GM19328 (cell line): Measurements from ENCODE around the gene LRRC74B.
"Not testable (repeated sequence)": the region's sequence is repeated elsewhere in the genome, so short reads cannot be mapped to it uniquely, and the experiment has no call there.

ENCODE experiments used
- ATAC-seq: cut with Tn5 transposase; IDR thresholded peaks from one replicate; pipeline ENCODE4 v1.9.1; 2021; ENCODE audit warnings: mild to moderate bottlenecking, moderate library complexity; ENCODE audit not compliant: unreplicated experiment

Gene LRRC74B, protein sequence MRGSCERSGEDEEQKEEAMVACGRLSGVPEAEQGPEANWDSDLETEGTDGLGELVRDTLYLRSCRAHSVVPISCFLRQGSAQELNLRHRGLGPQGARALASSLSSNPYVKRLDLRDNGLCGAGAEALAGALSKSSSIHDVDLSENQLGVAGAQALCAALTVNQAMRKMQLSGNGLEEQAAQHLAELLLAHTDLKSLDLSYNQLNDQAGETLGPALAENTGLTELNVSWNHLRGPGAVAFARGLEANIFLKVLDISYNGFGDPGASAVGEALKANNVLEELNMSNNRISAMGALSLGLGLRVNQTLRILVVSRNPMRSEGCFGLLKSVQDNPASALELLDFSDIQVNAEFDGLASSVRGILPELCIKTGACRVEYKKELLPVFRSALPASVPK

DNA sequence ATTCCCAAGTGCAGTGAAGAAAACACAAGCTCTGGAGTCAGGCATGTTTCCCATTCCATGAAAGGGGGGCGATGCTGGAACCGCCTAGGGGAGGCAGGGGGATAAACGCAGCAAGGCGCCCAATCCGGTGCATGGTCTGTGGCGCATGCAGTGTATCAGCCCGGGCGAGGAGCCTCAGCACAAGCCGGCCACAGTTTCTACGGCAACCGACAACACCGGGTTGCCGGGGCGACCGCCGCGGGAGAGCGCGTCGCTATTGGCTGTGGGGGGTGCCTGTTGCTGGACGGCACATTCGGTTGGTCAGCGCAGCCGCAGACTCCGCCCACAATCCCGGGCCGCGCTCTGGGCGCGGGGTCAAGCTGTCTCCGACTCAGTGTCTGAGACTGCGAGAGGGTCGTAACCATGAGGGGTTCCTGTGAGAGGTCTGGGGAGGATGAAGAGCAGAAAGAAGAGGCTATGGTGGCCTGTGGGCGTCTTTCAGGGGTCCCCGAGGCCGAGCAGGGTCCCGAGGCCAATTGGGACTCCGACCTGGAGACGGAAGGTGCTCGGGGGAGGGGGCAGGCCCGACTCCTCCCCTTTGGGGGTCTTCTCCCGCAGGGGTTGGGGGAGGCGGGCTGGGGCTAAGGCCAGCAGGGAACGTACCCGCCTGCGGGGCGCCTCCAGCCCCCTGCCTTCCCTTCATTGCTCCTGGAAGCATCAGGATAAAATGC is at the start of gene LRRC74B:
TSS of gene LRRC74B (plus strand) at position 362 of the 710 bp plus-strand sequence. CDS start at position 403, 41 bp downstream.
- no peak for ATAC-seq

DNA sequence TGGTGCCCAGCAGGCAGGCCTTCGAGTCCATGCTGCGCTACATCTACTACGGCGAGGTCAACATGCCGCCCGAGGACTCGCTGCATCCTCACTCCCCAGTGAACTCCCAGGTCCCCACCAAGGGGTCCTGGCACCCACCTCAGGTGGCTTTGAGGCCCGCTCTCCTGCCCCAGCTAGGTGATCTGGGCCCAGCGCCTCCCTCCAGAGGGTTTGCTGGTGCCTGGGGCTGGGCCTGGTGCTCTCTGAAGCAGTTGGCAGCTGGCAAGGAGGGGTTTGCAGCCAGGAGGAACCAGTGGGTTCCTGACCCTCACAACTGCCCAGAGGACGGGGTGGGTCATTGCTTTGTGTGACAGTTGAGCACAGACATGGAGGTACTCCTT is 49.7 kb upstream of the LRRC74B start:
- no peak for ATAC-seq

DNA sequence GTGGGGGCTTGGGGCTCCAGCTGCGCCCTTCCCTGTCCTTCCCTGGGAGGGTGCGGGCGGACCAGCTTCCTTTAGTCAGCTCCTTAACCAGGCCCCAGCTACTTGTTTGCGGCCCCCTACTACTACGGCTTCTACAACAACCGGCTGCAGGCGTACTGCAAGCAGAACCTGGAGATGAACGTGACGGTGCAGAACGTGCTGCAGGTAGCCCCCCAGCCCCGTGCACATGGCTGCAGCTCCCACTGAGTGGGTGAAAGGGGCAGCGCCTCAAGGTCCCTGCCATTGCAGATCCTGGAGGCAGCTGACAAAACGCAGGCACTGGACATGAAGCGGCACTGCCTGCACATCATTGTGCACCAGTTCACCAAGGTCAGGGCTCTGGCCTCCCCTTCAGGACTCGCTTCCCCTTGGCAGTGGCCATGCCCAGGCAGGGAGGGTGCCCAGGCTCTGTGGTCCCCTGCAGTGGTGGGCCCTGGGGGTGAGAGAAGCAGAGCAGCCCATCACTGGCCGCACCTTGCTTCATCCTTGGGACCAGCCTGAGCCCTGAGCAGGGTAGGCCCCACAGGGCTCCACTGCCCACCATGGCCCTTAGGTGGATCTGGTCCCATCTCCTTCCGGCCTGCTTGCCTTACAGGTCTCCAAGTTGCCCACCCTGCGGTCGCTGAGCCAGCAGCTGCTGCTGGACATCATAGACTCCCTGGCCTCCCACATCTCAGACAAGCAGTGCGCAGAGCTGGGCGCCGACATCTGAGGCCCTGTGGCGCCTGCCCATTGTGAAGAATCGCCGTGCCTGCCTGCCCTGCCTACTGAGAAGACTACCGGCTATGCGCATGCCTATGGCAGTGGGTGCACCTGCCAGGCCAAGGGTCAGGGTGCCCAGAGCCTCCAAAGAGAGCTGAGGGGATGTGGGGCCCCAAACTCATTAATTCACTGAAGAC is 48.9 kb upstream of the LRRC74B start:
- no peak for ATAC-seq

DNA sequence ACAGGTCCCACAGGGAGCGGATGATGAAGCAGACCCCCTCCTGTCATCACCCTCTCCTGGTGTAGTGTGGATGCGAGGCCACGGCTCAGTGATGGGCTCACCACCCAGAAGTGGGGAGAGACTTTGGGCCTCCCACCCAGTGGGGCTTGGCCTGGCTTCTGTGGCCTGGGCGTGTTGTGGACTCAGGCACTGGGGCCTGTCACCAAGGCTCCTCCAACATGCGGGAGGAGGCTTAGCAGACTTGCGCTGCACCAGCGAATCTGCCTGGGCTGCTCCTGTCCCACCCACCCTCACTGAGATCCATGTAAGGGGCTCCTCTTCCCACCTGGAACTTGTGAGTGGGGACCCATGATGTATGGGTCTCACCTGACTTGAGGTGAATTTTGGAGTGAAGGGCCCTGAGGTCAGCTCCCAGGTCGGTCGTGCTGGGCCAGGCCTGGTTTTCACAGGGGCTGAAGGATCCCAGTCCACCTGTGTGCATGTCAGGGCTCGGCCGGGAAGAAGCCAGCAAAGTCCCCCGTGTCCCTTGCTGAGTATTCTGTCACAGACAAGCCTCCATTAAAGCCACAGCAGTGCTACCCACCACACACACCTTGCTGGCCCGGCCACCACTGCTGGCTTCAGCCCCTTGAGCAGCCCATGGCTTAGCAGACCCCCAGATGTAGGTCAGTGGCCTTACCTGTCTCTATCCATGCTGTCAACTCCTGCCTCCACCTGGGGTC is 48.0 kb upstream of the LRRC74B start:
- ATAC-seq: no peak

DNA sequence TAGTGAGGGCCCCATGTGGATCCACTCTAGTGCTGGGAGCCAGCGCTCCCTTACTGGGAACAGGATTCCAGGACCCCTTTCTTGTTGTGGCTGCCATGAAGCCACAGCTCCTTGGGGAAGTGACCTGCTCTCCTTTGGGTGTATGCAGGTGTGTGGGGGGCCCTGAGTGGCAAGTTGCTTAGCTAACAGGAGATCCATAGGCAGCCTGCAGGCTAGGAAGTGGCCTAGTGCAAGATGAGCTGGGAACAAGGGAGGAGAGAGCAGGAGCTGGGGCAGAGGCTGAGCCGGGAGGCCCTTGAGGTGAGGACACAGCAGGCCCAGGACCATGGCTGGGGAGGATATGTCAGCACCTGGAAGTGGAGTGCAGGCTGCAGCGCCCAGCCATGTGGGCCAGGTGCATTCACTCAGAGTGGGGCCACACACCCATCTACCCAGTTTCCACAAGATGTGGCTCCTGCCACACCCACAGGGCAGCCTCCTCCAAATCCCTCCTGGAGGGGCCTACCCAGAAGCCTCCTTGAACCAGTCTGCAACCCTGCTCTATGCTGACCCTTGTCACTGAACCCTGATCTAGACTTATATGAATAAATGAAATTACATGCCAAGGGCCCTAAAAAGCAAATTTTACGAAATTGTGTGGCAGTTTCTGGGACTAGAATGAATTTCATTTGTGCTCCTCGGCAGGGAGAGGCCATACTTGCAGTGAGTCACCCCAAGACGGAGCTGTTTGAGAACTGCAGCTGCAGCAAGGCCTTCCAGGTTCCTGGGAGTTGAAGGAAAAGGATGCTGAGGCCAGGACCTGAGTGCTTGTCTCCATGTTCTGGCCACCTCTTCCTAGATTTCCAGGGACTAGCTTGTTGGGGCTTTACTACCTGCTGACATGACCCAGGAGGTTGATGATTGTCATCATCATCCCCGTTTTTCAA is 47.1 kb upstream of the LRRC74B start:
- no peak for ATAC-seq

DNA sequence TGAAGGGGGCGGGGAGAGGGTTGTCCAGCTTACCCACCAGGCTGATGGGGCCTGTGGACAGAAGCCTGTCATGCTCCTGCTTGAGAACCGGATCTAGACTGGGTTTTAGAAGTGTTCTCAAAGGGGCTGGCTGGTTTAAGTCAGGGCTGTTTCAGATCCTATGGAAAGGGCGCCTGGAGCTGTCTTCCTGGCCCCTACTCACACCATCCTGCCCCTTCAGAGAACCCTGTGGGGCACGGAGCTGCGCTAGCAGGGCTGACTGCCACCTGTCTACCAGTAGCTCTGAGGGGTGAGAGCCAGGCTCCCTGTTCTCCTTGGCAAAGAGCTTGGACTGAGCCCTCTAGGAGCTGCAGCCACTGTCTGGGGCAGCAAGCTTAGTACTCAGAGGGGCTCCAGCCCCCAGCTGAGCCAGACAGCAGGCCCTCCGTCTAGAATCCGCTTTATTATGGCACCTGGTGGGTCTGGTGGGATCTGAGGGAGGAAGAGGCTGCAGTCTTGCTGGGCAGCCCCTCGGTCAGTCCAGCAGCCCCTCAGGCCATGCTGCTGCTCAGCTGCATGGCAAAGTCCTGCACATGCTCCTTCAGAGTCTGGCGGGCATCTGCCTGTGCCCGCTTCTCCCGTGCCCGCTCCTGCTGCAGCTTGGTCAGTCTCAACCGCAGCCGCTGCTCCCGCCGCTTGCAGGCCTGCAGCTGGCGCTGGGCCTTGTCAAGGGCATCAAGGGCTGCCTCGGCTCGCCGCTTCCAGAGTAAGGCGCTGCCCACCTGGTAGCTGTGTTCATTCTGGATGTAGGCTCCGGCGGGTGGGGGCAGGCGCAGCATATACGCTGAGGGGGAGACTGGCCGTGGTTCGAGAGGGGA is 46.2 kb upstream of the LRRC74B start:
- ATAC-seq: no peak

DNA sequence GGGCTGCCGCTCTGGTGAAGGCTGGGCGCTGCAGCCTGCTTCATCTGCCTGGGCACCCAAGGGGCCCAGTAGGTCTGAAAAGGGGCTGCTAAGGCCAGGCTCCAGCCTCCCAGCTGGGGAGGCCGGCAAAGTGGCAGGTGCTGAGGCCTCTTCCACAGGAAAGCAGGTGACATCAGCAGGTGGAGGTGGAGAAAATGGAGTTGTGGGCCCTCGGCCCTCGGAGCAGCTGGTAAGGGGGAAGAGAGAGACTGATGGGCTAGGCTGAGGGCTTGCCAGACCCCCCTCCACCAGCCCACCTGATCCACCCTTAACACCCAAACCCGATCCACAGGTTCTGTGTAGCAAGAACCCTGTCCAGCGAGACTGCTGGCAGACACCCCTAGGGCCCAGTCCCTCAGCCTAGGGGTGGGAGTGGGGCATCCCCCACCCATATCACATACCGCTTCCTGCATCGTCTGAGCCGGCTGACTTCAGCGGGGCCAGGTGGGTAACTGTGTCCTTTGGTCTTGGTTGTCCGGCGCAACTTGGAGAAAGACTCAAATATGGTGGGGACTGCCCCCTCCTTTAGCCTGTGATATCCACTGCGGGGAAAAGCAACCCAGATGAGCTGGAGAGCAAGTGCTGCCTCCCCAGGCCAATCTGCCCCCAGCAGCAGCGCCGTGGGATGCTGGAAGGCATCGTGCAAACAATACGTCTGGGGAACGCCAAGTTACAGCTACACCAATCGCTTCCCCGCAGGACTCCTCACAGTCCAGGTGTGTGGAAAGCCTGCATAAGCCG is 45.3 kb upstream of the LRRC74B start:
- no peak for ATAC-seq

DNA sequence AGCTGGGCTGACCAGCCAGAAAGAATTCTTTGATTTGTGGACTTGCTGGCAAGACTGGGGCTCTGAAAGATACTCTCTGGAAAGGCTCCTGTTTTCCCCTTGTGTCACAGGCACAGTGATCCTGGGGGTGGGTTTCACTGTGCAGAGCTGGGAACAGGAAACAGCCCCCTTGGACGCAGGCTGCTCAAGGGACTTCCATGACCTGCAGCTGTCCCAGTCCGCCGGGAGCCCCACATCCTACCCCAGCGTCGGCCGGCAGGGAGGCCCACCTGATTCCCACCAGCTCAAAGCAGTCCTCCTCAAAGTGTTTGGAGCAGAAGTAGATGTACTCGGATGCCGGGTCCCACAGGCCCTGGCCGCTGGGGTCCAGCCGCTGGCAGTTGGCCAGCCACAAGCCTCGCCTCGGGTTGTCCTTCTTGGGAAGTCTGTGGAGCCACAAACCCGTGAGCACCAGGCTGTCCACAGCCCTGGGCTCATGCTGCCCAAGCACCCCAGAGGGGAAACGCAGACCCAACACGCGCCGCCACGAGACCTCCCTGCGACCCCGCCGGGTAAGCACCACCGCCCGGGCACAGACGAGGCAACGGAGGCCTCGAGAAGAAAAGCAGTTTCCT is 44.7 kb upstream of the LRRC74B start:
- peak; percentile 4 for ATAC-seq

DNA sequence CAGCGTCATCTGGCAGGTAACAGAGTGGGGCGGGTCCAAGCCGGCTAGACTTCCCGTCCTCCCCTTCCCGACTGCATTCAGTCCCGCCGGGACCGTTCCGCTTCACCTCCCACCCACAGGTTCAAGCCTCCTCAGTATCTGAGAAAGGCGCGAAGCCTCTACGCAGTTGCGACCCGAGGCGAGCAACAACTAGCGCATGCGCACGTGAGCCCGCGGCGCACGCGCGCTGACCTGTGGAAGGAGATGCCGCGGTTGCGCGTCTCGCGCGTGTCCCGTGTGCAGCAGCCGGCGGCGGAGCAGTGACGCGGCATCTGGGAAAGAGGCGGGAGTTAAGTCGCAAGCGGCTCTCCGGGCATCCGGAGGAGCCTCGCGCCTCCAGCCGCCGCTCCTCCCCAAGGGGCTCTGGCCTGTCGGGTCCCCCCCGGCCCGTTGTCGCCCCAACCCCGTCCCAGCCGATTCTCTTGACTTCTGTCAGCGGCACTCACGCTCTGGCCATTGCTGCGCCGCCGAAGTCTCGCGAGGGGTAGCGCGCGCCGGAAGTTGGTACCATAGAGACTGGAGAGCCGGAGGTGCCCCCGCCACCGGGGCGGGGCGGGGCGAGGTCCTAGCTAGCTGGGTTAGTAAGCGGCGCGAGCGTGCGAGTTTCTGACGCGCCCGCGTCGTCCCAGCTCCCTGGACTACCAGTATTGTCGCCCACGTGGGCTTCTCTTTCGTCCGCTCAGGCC is 44.0 kb upstream of the LRRC74B start, which contains the start of gene THAP7:
TSS of gene THAP7 (minus strand) at position 518 of the 725 bp plus-strand sequence. CDS start at position 311, 207 bp downstream.
- peak; percentile 78 for ATAC-seq

DNA sequence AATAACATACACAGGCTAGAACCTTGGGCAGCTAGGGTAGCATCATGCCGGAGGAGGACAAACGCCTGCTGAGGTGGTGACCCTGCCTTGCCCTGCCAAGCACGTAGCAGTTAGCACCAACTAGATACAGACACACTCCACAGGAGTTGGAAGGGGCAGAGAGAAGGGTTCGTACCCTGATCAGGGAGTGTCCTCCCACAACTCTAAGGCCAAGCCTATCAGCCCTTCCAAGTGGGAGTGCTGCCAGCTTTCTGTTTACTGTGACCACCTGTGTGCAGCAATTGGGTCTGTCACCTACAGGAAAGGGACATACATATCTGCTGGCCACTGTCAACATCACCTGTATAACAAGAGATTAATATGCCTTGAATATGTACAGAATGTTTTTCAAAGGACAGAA is 42.0 kb upstream of the LRRC74B start:
- ATAC-seq: no peak

DNA sequence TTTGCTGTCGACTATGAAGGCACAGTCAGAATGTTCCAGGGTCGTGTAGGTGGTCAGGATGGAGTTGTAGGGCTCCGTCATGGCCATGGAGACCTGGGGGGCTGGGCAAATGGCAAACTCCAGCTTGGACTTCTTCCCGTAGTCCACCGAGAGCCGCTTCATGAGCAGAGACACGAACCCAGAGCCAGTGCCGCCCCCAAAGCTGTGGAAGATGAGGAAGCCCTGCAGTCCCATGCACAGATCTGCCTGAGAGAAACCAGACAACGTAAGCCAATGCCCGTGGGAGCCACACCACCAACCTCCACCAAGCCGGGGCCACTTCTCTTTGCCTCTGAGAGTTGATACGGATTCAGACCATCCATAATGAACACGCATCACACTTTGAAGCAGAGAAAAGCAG is 36.5 kb upstream of the LRRC74B start:
- ATAC-seq: not testable (repeated sequence)

DNA sequence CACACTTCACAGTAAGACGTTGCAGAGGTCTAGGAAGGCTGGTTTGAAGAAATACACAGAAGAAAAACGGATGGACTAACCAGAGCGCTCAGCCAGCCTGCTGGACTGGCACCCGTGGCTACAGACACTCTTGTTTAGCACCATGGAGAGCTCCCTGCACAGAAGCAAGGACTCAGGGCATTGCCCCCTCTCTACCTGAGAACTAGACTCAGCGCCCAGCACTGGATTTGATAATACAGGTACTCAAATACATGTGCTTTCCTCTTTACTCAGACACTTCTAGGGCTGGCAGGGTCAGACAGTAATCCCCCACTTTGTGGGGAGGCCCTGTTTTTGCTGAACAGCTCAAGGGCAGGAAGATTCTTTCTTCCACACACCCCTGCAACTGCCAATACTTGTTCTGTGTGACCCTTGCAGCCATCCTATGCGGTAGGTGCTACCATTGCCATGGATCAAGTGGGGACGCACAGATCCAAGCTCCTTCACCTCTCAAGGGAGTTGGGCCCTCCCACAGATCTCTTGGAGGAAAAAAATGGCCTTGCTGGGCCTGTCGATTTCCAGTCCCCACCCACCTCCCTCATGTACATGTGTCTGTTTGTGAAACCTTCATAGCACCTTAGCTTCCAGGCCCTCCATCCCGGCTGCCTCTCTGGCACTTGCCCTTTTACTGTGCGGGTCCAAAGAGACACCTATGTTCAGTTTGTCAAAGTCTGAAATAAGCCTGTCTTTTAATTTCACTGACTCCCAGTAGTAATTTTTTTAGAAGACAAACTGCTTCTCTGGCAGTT is 35.9 kb upstream of the LRRC74B start:
- no peak for ATAC-seq

DNA sequence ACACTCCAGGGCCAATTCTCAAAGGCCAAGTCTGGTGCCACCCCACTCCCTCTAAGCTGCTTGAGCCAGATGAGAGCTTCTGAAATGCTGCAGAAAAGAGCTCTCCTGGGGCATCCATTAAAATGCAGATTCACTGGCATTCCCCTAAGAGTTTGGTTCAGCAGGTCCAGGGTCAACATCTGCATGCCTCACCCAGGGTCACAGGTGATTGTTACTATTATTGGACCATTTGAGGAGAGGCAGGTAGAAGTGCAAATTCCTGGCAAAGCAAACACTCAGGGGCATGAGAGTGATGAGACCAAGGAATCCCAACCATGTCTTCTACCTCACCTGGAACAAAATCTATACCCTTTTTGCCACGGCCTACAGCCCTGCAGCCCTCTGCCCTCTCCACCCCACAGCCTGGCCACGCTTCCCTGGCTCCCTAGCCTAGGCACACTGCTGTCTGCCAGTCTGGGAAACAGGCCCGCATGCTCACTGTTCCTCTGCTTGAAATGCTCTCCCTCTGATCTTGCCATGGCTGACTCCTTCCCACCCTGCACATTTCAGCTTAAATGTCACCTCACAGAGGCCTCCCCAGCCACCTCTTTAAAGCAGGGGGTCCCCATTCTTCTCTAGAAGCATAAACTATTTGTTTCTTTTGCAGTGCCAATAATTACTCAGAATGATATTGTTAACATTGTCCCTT is 35.2 kb upstream of the LRRC74B start:
- ATAC-seq: no peak

DNA sequence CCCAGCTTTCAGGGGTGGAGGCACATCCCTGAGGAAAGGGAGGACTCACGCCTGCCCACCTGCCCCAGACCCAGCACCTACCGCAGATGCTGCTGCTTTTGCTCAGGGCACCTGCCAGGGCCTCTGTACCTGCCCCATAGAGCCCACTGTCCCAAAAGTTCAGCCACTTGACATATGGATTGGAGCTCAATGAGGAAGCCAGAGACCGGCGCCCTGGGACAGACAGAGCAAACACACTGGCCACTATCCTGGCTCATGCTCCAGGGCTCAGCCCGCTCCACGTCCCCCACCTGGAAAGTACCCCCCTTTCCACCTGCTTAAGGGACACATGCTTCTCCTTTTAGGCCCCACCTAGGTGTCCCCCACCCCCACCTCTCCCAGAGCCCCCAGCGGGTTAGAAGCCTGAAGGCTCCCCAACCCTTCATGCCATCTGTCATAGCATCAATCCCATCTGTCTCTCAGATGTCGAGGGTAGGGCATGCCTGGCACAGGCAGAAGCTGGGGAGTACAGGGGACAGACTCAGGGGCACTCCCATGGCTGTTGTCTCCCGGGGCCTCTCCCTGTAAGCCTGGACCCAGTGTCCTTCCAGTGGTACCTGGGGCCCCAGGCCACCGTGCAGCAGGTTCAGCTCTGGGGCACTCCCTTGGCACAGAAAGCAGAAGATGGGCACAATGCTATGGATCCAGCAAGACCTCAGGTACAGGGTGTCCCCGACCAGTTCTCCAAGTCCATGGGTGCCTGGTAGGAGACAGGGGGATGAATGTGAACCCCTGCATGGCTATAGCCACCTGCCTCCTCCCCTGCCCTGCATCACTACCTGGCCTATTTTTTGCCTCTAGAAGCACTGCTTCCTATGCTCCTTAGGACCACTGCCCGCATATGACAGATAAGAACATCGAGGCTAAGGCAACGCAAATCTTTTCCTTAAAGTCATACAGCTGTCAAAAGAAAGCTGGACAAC is 33.0 kb upstream of the LRRC74B start:
- no peak for ATAC-seq
